Measurements from ENCODE around the gene LPAR1. TPM values are rescaled to one million over a fixed set of nuclear protein-coding genes. Genes with fewer than 3 reads are reported as not detected.

The LPAR1 gene
- total and polyA plus RNA-seq, 4 experiments from 2014 or later = 0.12 TPM; not detected in 3

- no peaks in the 10 kb centered on the region for H3K27me3 ChIP-seq (ENCODE audit: insufficient read depth, low read length)
- H3K27ac ChIP-seq (ENCODE audit: low read depth, low read length) = no peak overlapping the region
- no peak overlapping the region for H3K27ac Mint-ChIP-seq
- H3K4me1 Mint-ChIP-seq = no peaks in the 10 kb centered on the region
- no peak overlapping the region for H3K4me3 Mint-ChIP-seq
- peaks cover 0 to 13% (median 9%) of the 10 kb centered on the region in 8 donors for H3K9me3 Mint-ChIP-seq
- ChIA-PET POLR2A (ENCODE audit: partially characterized antibody) (no interaction called here), CTCF (ENCODE audit: partially characterized antibody) (no interaction called here)
- no peak overlapping the region for H3K4me3 ChIP-seq (ENCODE audit: low read length in 2 of 2)
- intact Hi-C loops (cut with micrococcal nuclease) = no loop called here
- H3K36me3 Mint-ChIP-seq = no peaks in the 10 kb centered on the region
- no peaks in the 10 kb centered on the region for H3K27me3 Mint-ChIP-seq
- H3K36me3 ChIP-seq (ENCODE audit: insufficient read depth, low read length) = no peaks in the 10 kb centered on the region
- DNase-seq = no peak
- H3K9me3 ChIP-seq (ENCODE audit: control insufficient read depth in 1 of 2, low read length in 2 of 2) = no peaks in the 10 kb centered on the region
- no peaks in the 10 kb centered on the region for H3K4me1 ChIP-seq (ENCODE audit: insufficient read depth, low read length)
These were observed 139.4 kb downstream of the LPAR1 start for GRCh38 chr9:110898866-110899265.

DNA sequence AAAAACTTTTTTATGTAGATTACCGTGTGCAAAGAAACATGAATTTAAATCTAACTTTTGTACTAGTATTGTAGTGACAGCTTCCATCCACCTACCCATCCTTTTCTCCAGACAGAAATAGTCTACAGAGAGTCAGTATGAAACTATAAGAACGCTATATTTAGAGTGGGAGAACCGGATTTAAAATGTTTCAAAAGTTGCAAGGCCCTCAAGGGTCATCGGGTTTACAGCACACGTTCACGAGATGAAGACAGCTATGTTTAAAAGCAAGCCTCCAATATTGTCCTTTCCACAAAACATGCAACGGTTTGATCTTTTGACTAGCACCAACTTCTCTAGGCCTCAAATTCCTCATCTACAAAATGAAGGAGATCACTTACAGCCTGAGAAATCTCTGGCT lies 139.9 kb downstream of the LPAR1 start:
- intact Hi-C loops (cut with micrococcal nuclease) = no loop called here
- Mint-ChIP-seq H3K4me1 (no peaks in the 10 kb centered on the region), H3K9me3 (peaks cover 0 to 13% (median 9%) of the 10 kb centered on the region in 8 donors), H3K27ac (no peak overlapping the region), H3K27me3 (no peaks in the 10 kb centered on the region), H3K36me3 (no peaks in the 10 kb centered on the region), H3K4me3 (no peak overlapping the region)
- DNase-seq = no peak
- CTCF ChIA-PET (ENCODE audit: partially characterized antibody) = no interaction called here
- H3K4me3 ChIP-seq (ENCODE audit: low read length in 2 of 2) = no peak overlapping the region
- no peaks in the 10 kb centered on the region for H3K27me3 ChIP-seq (ENCODE audit: insufficient read depth, low read length)
- no peak overlapping the region for H3K27ac ChIP-seq (ENCODE audit: low read depth, low read length)
- H3K4me1 ChIP-seq (ENCODE audit: insufficient read depth, low read length) = no peaks in the 10 kb centered on the region
- no peaks in the 10 kb centered on the region for H3K36me3 ChIP-seq (ENCODE audit: insufficient read depth, low read length)
- POLR2A ChIA-PET (ENCODE audit: partially characterized antibody) = no interaction called here
- no peaks in the 10 kb centered on the region for H3K9me3 ChIP-seq (ENCODE audit: control insufficient read depth in 1 of 2, low read length in 2 of 2)

DNA sequence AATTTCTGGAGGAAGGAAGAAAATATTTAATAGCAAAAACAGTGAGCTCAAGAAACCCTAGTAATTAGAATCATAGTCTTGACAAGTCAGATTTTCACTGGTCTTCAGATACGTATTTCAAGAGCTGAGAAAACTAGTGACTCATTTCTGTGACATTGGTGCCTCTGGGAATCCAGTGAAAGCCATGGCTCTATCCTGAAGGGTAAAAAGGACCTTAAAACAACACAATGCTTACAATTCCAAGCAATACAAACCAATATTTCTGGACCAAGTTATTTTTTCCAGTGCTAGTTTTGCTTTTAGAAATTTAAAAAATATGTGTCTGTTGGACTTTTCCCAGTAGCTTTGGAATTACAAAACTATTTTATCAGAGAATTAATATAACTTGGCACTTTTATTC lies 140.3 kb downstream of the LPAR1 start:
- Histone ChIP-seq H3K9me3 (ENCODE audit: control insufficient read depth in 1 of 2, low read length in 2 of 2) (no peaks in the 10 kb centered on the region), H3K36me3 (ENCODE audit: insufficient read depth, low read length) (no peaks in the 10 kb centered on the region), H3K27me3 (ENCODE audit: insufficient read depth, low read length) (no peaks in the 10 kb centered on the region), H3K27ac (ENCODE audit: low read depth, low read length) (no peak overlapping the region), H3K4me1 (ENCODE audit: insufficient read depth, low read length) (no peaks in the 10 kb centered on the region), H3K4me3 (ENCODE audit: low read length in 2 of 2) (no peak overlapping the region)
- intact Hi-C loops (cut with micrococcal nuclease) = no loop called here
- H3K4me3 Mint-ChIP-seq = no peak overlapping the region
- ChIA-PET CTCF (ENCODE audit: partially characterized antibody) (no interaction called here), POLR2A (ENCODE audit: partially characterized antibody) (no interaction called here)
- peaks cover 0 to 13% (median 8%) of the 10 kb centered on the region in 8 donors for H3K9me3 Mint-ChIP-seq
- no peaks in the 10 kb centered on the region for H3K36me3 Mint-ChIP-seq
- no peaks in the 10 kb centered on the region for H3K4me1 Mint-ChIP-seq
- no peak overlapping the region for H3K27ac Mint-ChIP-seq
- no peak for DNase-seq
- H3K27me3 Mint-ChIP-seq = no peaks in the 10 kb centered on the region

GRCh38 chr9:110895147-110895905 lies 142.9 kb downstream of the LPAR1 start:
- Histone ChIP-seq H3K4me3 (ENCODE audit: low read length in 2 of 2) (no peak overlapping the region), H3K36me3 (ENCODE audit: insufficient read depth, low read length) (no peaks in the 10 kb centered on the region), H3K4me1 (ENCODE audit: insufficient read depth, low read length) (no peaks in the 10 kb centered on the region), H3K9me3 (ENCODE audit: control insufficient read depth in 1 of 2, low read length in 2 of 2) (no peaks in the 10 kb centered on the region), H3K27me3 (ENCODE audit: insufficient read depth, low read length) (no peaks in the 10 kb centered on the region), H3K27ac (ENCODE audit: low read depth, low read length) (no peak overlapping the region)
- no peak overlapping the region for H3K4me3 Mint-ChIP-seq
- peaks cover 0 to 8% (median 2%) of the 10 kb centered on the region in 8 donors for H3K9me3 Mint-ChIP-seq
- intact Hi-C loops (cut with micrococcal nuclease) = no loop called here
- H3K27ac Mint-ChIP-seq = no peak overlapping the region
- ChIA-PET POLR2A (ENCODE audit: partially characterized antibody) (no interaction called here), CTCF (ENCODE audit: partially characterized antibody) (no interaction called here)
- H3K4me1 Mint-ChIP-seq = no peaks in the 10 kb centered on the region
- DNase-seq = no peak
- no peaks in the 10 kb centered on the region for H3K36me3 Mint-ChIP-seq
- H3K27me3 Mint-ChIP-seq = no peaks in the 10 kb centered on the region

DNA sequence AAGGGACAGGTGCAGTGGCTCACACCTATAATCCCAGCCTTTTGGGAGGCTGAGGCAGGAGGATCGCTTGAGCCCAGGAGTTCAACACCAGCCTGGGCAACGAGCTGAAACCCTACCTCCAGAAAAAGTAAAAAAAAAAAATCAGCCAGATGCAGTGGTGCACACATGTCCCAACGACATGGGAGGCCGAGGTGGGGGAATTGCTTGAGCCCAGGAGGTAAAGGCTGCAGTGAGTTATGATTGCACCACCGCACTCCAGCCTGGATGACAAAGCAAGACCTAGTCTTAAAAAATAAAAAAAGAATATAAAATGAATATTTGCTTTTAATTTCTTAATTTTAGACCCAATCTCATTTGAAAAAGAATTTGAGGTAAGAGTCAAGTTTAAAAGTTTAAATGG lies 143.5 kb downstream of the LPAR1 start:
- no peaks in the 10 kb centered on the region for H3K36me3 Mint-ChIP-seq
- CTCF ChIA-PET (ENCODE audit: partially characterized antibody) = no interaction called here
- POLR2A ChIA-PET (ENCODE audit: partially characterized antibody) = no interaction called here
- peaks cover 0 to 8% (median 2%) of the 10 kb centered on the region in 8 donors for H3K9me3 Mint-ChIP-seq
- H3K36me3 ChIP-seq (ENCODE audit: insufficient read depth, low read length) = no peaks in the 10 kb centered on the region
- H3K27me3 ChIP-seq (ENCODE audit: insufficient read depth, low read length) = no peaks in the 10 kb centered on the region
- no peak overlapping the region for H3K4me3 ChIP-seq (ENCODE audit: low read length in 2 of 2)
- no peaks in the 10 kb centered on the region for H3K4me1 Mint-ChIP-seq
- no peaks in the 10 kb centered on the region for H3K4me1 ChIP-seq (ENCODE audit: insufficient read depth, low read length)
- H3K27ac Mint-ChIP-seq = no peak overlapping the region
- H3K27ac ChIP-seq (ENCODE audit: low read depth, low read length) = no peak overlapping the region
- intact Hi-C loops (cut with micrococcal nuclease) = no loop called here
- no peak for DNase-seq
- no peaks in the 10 kb centered on the region for H3K27me3 Mint-ChIP-seq
- no peaks in the 10 kb centered on the region for H3K9me3 ChIP-seq (ENCODE audit: control insufficient read depth in 1 of 2, low read length in 2 of 2)
- no peak overlapping the region for H3K4me3 Mint-ChIP-seq

DNA sequence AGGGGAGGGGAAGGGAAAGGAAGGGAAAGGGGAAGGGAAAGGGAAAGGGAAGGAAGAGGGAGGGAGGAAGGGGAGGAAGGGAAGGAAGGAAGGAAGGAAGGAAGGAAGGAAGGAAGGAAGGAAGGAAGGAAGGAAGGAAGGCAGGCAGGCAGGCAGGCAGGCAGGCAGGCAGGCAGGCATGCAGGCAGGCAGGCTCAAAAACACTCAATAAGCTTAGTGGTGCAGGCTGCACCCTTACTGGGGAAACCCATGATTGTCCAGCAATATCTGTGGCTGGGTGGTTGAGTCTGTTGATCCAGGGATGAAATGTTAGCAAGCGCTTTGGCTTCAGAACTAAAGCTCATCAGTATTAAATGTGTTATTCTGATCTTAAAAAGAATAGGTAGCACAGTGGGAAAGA lies 145.6 kb downstream of the LPAR1 start:
- Histone ChIP-seq H3K4me1 (ENCODE audit: insufficient read depth, low read length) (no peaks in the 10 kb centered on the region), H3K27me3 (ENCODE audit: insufficient read depth, low read length) (no peaks in the 10 kb centered on the region), H3K9me3 (ENCODE audit: control insufficient read depth in 1 of 2, low read length in 2 of 2) (no peaks in the 10 kb centered on the region), H3K27ac (ENCODE audit: low read depth, low read length) (no peak overlapping the region), H3K36me3 (ENCODE audit: insufficient read depth, low read length) (no peaks in the 10 kb centered on the region), H3K4me3 (ENCODE audit: low read length in 2 of 2) (no peak overlapping the region)
- no peak for DNase-seq
- CTCF ChIA-PET (ENCODE audit: partially characterized antibody) = no interaction called here
- intact Hi-C loops (cut with micrococcal nuclease) = no loop called here
- Mint-ChIP-seq H3K4me3 (no peak overlapping the region), H3K27ac (no peak overlapping the region), H3K4me1 (no peaks in the 10 kb centered on the region), H3K9me3 (peaks cover 0 to 7% (median 2%) of the 10 kb centered on the region in 8 donors), H3K36me3 (no peaks in the 10 kb centered on the region), H3K27me3 (no peaks in the 10 kb centered on the region)
- POLR2A ChIA-PET (ENCODE audit: partially characterized antibody) = no interaction called here

- H3K9me3 Mint-ChIP-seq = peaks cover 0 to 7% (median 0%) of the 10 kb centered on the region in 8 donors
These were observed 146.5 kb downstream of the LPAR1 start for GRCh38 chr9:110891760-110892159.

More at GRCh38 chr9:110891760-110892159, 146.5 kb downstream of the LPAR1 start:
- Histone ChIP-seq H3K27ac (ENCODE audit: low read depth, low read length) (no peak overlapping the region), H3K9me3 (ENCODE audit: control insufficient read depth in 1 of 2, low read length in 2 of 2) (no peaks in the 10 kb centered on the region), H3K27me3 (ENCODE audit: insufficient read depth, low read length) (no peaks in the 10 kb centered on the region), H3K4me3 (ENCODE audit: low read length in 2 of 2) (no peak overlapping the region), H3K4me1 (ENCODE audit: insufficient read depth, low read length) (no peaks in the 10 kb centered on the region), H3K36me3 (ENCODE audit: insufficient read depth, low read length) (no peaks in the 10 kb centered on the region)
- no peak for DNase-seq
- POLR2A ChIA-PET (ENCODE audit: partially characterized antibody) = no interaction called here
- H3K36me3 Mint-ChIP-seq = no peaks in the 10 kb centered on the region
- CTCF ChIA-PET (ENCODE audit: partially characterized antibody) = no interaction called here
- no peak overlapping the region for H3K27ac Mint-ChIP-seq
- H3K27me3 Mint-ChIP-seq = no peaks in the 10 kb centered on the region
- intact Hi-C loops (cut with micrococcal nuclease) = no loop called here
- H3K4me3 Mint-ChIP-seq = no peak overlapping the region
- H3K4me1 Mint-ChIP-seq = no peaks in the 10 kb centered on the region

All from CD4-positive, alpha-beta memory T cell (primary cell).